Keratinocyte (primary cell): ENCODE data around the gene OR2T10.
"Not testable (repeated sequence)": the region's sequence is repeated elsewhere in the genome, so short reads cannot be mapped to it uniquely, and the experiment has no call there.

ENCODE experiments used
- EZH2 ChIP-seq: IDR thresholded peaks from one replicate; pipeline ENCODE4 v1.6.1; 2012; ENCODE audit warnings: inconsistent platforms, mild to moderate bottlenecking, low read length, moderate library complexity
- TF ChIP-seq, protein P1 (sequence below), 3 experiments: IDR thresholded peaks in 1 of 3; conservative IDR thresholded peaks in 1 of 3; optimal IDR thresholded peaks in 1 of 3; 2 replicates in 2 of 3; 3 replicates in 1 of 3; pipeline versions ENCODE3 to v1.5.1; 2011; ENCODE audit warnings: low read length in 3 of 3, mild to moderate bottlenecking in 3 of 3, moderate library complexity in 2 of 3, control low read depth in 1 of 3, inconsistent platforms in 1 of 3; ENCODE audit not compliant: insufficient read depth in 2 of 3; ENCODE audit errors: extremely low read depth in 1 of 3

- TF ChIP-seq, protein P1, sequence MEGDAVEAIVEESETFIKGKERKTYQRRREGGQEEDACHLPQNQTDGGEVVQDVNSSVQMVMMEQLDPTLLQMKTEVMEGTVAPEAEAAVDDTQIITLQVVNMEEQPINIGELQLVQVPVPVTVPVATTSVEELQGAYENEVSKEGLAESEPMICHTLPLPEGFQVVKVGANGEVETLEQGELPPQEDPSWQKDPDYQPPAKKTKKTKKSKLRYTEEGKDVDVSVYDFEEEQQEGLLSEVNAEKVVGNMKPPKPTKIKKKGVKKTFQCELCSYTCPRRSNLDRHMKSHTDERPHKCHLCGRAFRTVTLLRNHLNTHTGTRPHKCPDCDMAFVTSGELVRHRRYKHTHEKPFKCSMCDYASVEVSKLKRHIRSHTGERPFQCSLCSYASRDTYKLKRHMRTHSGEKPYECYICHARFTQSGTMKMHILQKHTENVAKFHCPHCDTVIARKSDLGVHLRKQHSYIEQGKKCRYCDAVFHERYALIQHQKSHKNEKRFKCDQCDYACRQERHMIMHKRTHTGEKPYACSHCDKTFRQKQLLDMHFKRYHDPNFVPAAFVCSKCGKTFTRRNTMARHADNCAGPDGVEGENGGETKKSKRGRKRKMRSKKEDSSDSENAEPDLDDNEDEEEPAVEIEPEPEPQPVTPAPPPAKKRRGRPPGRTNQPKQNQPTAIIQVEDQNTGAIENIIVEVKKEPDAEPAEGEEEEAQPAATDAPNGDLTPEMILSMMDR (optimal IDR thresholded peaks at IDR 0.05 in 1 of 3, IDR thresholded peaks at IDR 0.05 in 1 of 3, conservative IDR thresholded peaks at IDR 0.05 in 1 of 3; ENCODE audit: extremely low read depth in 1 of 3, insufficient read depth in 2 of 3, low read length in 3 of 3) = not testable (repeated sequence)
- not testable (repeated sequence) for TF ChIP-seq EZH2
These were observed 23.6 kb downstream of the OR2T10 start for GRCh38 chr1:248573856-248574255.
